RPMI8226 (cell line): ENCODE measurements around the gene EIF3D.

Experiments
- DNase-seq: peaks from one replicate; pipeline ENCODE4 v3.0.0-alpha.2; 2015

The EIF3D gene

GRCh38 chr22:36463783-36464184 is 65.2 kb downstream of the EIF3D start:
- no peak for DNase-seq

- DNase-seq = no peak
These were observed 67.0 kb downstream of the EIF3D start for GRCh38 chr22:36461665-36462649.
